ENCODE data around the gene NR4A1.

NR4A1 gene

GRCh38 chr12:52043386-52044212, 7.6 kb upstream of the NR4A1 start:
- no peak overlapping the region for H3K27ac Mint-ChIP-seq
- peaks cover 43% of the 10 kb centered on the region for H3K4me1 Mint-ChIP-seq (ENCODE audit: low read depth)
- H3K36me3 Mint-ChIP-seq (ENCODE audit: low read depth): no peaks in the 10 kb centered on the region
- DNase-seq: no peak
- no peak overlapping the region for H3K4me3 Mint-ChIP-seq
- H3K27me3 Mint-ChIP-seq: no peaks in the 10 kb centered on the region
- no peaks in the 10 kb centered on the region for H3K9me3 Mint-ChIP-seq

GRCh38 chr12:52044292-52044983, 6.8 kb upstream of the NR4A1 start:
- no peak overlapping the region for H3K4me3 Mint-ChIP-seq

GRCh38 chr12:52045794-52046199, 5.4 kb upstream of the NR4A1 start:
- Mint-ChIP-seq H3K4me3 (no peak overlapping the region), H3K9me3 (no peaks in the 10 kb centered on the region), H3K27me3 (no peaks in the 10 kb centered on the region), H3K36me3 (ENCODE audit: low read depth) (no peaks in the 10 kb centered on the region), H3K27ac (no peak overlapping the region), H3K4me1 (ENCODE audit: low read depth) (peaks cover 39% of the 10 kb centered on the region)
- DNase-seq: no peak

More at GRCh38 chr12:52044292-52044983, 6.8 kb upstream of the NR4A1 start:
- no peak for DNase-seq
- H3K27ac Mint-ChIP-seq: no peak overlapping the region
- H3K9me3 Mint-ChIP-seq: no peaks in the 10 kb centered on the region
- H3K36me3 Mint-ChIP-seq (ENCODE audit: low read depth): no peaks in the 10 kb centered on the region
- H3K4me1 Mint-ChIP-seq (ENCODE audit: low read depth): peaks cover 38% of the 10 kb centered on the region
- H3K27me3 Mint-ChIP-seq: no peaks in the 10 kb centered on the region

DNA sequence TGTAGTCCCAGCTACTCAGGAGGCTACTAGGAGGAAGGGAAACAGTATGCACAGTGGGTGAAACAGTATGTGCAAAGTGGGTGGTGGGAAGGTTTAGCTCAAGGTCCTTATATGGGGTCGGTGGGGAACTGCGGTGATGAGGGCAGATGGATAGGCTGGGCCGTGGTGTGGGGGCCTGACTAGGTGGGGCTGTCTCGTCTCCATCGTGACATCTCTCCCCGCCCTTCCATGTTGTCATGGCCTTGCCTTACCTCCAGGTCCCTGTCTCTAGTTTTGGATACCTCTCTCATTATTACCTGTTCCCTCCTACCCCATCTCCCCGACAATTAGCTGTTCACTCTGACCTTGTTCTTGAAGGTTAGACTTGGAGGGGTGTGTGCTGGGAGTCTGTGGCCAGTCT, 4.4 kb upstream of the NR4A1 start:
- H3K27me3 Mint-ChIP-seq: no peaks in the 10 kb centered on the region
- H3K9me3 Mint-ChIP-seq: no peaks in the 10 kb centered on the region
- H3K4me1 Mint-ChIP-seq (ENCODE audit: low read depth): peaks cover 35% of the 10 kb centered on the region
- peaks cover 6% of the 10 kb centered on the region for H3K36me3 Mint-ChIP-seq (ENCODE audit: low read depth)
- H3K4me3 Mint-ChIP-seq: no peak overlapping the region
- H3K27ac Mint-ChIP-seq: no peak overlapping the region
- DNase-seq: no peak

- Mint-ChIP-seq H3K9me3 (no peaks in the 10 kb centered on the region), H3K4me3 (peak overlapping the region; percentile 93), H3K36me3 (ENCODE audit: low read depth) (peaks cover 13% of the 10 kb centered on the region), H3K27ac (peak overlapping the region; percentile 52), H3K4me1 (ENCODE audit: low read depth) (peaks cover 41% of the 10 kb centered on the region), H3K27me3 (no peaks in the 10 kb centered on the region)
- DNase-seq: no peak
Observed at GRCh38 chr12:52049286-52049685, 2.0 kb upstream of the NR4A1 start.

DNA sequence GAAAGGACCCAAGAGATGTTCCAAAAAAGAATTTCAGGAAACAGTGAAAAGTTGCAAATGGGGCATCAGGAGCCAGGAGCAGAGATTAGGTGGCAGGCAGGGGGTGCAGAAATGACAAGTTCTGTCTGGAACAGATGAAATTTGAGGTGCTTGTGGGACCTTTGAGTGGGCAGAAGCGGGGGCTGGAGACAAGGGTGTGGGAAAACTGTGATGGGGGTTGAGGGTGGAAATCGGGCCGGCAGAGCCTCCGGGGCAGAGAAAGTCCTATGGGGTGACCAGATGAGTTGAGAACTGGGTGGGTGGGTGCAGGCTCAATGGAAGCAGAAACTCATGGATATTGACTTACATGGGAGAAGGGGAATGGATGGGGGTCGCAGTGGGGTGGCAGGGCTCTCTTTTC, 1.6 kb upstream of the NR4A1 start:
- peak overlapping the region; percentile 52 for H3K27ac Mint-ChIP-seq
- H3K9me3 Mint-ChIP-seq: no peaks in the 10 kb centered on the region
- no peak for DNase-seq
- peak overlapping the region; percentile 93 for H3K4me3 Mint-ChIP-seq
- peaks cover 43% of the 10 kb centered on the region for H3K4me1 Mint-ChIP-seq (ENCODE audit: low read depth)
- no peaks in the 10 kb centered on the region for H3K27me3 Mint-ChIP-seq
- peaks cover 17% of the 10 kb centered on the region for H3K36me3 Mint-ChIP-seq (ENCODE audit: low read depth)

- Mint-ChIP-seq H3K9me3 (no peaks in the 10 kb centered on the region), H3K27me3 (no peaks in the 10 kb centered on the region), H3K36me3 (ENCODE audit: low read depth) (peaks cover 23% of the 10 kb centered on the region), H3K4me1 (ENCODE audit: low read depth) (peaks cover 43% of the 10 kb centered on the region), H3K27ac (peak overlapping the region; percentile 90), H3K4me3 (peak overlapping the region; percentile 93)
- DNase-seq: no peak
Observed at GRCh38 chr12:52050116-52050757, 1.0 kb upstream of the NR4A1 start.

DNA sequence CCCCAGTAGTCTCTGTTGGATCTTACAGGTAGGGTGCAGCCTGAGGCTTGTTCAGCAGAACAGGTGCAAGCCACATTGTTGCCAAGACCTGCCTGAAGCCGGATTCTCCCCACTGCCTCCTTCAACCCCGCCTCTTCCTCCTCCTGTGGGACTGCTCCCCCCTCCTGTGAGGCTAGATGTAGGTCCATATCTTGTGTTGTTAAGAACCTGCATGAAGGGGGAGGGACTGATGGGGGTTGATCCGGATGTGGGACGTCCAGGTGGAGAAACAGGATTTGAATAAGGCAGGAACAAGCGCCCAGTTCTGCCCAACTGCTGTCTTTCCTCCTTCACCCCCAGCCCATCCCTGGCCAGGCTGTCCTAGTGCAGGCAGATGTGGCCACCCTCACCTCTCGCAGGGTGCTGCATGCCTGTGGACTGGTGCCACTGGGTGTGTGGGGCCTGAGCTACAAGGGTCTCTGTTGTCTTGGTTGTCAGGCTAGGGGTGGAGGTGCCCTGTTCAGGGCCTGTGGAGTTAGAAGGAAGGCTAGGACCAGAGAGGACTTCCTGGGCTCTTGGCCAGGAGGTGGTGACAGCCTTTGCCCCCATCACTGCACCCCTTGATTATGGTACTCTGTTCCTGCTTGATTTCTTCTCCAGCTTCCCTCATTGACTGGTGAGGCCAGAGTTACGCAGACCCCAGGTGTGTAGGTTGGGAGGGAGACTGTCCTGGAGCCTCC, 1.4 kb downstream of the NR4A1 start:
- H3K27ac Mint-ChIP-seq: peak overlapping the region; percentile 94
- H3K4me1 Mint-ChIP-seq (ENCODE audit: low read depth): peaks cover 39% of the 10 kb centered on the region
- H3K27me3 Mint-ChIP-seq: no peaks in the 10 kb centered on the region
- peaks cover 45% of the 10 kb centered on the region for H3K36me3 Mint-ChIP-seq (ENCODE audit: low read depth)
- no peaks in the 10 kb centered on the region for H3K9me3 Mint-ChIP-seq
- peak overlapping the region; percentile 93 for H3K4me3 Mint-ChIP-seq
- peak; percentile 43 for DNase-seq

DNA sequence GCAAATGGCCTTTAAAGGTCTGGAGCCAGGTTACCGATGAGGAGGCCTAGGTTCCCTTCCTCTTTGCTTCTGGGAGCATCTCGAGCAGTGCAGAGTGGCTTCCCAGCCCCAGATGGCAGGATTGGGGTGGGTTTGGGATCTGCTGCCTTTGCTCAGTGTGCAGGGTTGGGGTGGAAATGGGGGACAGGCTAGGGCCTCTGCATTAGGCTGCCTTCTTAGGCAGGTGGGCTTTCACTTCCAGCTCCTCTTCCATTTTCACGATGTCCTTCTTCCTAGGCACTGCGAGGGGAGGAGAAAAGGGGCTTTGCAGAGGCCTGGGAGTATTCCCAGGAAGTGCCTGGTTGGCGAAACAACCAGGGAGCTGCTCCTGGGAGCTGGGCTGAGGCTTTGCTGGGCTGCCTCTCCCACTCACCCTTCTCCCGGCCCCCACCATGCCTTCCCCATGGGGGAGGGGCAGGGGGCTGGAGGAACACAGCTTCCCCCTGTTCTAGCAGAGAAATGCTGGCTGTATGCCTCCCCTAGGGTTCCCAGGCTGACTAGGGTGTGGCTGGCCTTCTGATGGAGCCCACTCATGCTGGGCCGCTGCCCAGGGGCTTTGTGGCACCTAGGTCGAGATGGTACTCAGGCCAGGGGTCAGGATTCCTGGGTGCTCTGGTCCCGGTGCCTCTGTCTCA, 2.4 kb downstream of the NR4A1 start:
- Mint-ChIP-seq H3K4me3 (peak overlapping the region; percentile 93), H3K27ac (peak overlapping the region; percentile 44), H3K27me3 (no peaks in the 10 kb centered on the region), H3K4me1 (ENCODE audit: low read depth) (peaks cover 39% of the 10 kb centered on the region), H3K36me3 (ENCODE audit: low read depth) (peaks cover 55% of the 10 kb centered on the region), H3K9me3 (no peaks in the 10 kb centered on the region)
- DNase-seq: no peak

- Mint-ChIP-seq H3K4me3 (peak overlapping the region; percentile 3), H3K36me3 (ENCODE audit: low read depth) (peaks cover 60% of the 10 kb centered on the region), H3K27me3 (no peaks in the 10 kb centered on the region), H3K4me1 (ENCODE audit: low read depth) (peaks cover 37% of the 10 kb centered on the region), H3K27ac (peak overlapping the region; percentile 40), H3K9me3 (no peaks in the 10 kb centered on the region)
- no peak for DNase-seq
Observed at GRCh38 chr12:52054231-52054832, 3.1 kb downstream of the NR4A1 start.

- H3K27ac Mint-ChIP-seq: peak overlapping the region; percentile 40
- H3K36me3 Mint-ChIP-seq (ENCODE audit: low read depth): peaks cover 67% of the 10 kb centered on the region
- no peaks in the 10 kb centered on the region for H3K9me3 Mint-ChIP-seq
- no peak for DNase-seq
- H3K4me3 Mint-ChIP-seq: no peak overlapping the region
- peaks cover 29% of the 10 kb centered on the region for H3K4me1 Mint-ChIP-seq (ENCODE audit: low read depth)
- H3K27me3 Mint-ChIP-seq: no peaks in the 10 kb centered on the region
Observed at GRCh38 chr12:52054833-52055730, 3.8 kb downstream of the NR4A1 start.

DNA sequence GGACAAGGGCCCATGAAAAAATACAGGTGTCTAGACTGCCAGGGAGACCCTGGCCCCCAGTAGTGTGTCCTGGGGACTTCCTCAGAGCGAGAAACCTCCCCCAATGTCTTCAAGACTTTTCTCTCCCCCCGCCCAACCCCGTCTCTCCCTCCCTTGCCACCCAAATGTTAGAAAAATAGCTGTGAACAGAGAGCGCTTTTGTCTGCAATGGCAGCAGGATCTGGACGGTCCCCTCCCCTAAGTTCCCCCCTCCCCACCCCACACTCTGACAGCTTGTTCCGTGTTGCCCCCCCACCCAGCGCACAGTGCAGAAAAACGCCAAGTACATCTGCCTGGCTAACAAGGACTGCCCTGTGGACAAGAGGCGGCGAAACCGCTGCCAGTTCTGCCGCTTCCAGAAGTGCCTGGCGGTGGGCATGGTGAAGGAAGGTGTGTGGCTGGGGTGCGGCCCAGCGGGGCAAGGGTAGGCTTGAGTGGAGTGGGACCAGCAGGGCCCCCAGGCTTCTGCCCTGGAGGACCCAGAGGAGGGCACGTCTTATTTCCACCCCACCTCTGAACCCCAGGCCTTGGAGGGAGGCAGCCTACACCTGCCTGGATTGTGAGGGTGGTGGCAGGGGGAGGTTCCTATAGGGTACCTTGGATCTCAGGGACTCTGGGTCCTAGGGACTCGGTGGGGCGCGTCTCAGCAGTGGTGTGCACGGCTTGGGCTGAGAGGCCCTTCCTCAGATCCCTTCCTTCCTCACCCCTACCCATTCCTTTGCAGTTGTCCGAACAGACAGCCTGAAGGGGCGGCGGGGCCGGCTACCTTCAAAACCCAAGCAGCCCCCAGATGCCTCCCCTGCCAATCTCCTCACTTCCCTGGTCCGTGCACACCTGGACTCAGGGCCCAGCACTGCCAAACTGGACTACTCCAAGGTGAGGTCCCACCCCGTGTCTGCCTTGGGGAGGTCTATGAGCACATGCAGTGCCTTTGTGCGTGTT, 4.8 kb downstream of the NR4A1 start:
- Mint-ChIP-seq H3K36me3 (ENCODE audit: low read depth) (peaks cover 67% of the 10 kb centered on the region), H3K4me3 (no peak overlapping the region), H3K27ac (no peak overlapping the region), H3K27me3 (no peaks in the 10 kb centered on the region), H3K4me1 (ENCODE audit: low read depth) (peaks cover 23% of the 10 kb centered on the region), H3K9me3 (no peaks in the 10 kb centered on the region)
- no peak for DNase-seq
